Activated CD4-positive, alpha-beta T cell treated with anti-CD3 and anti-CD28 coated beads, Interleukin-2, amount 50 U/mL, for 1 hour (primary cell): ENCODE results near the gene TBC1D10A.

ENCODE experiments used
- DNase-seq: peaks from one replicate; pipeline ENCODE4 v3.0.0-alpha.2; 2020

Gene TBC1D10A

GRCh38 chr22:30317778-30318177 is 9.0 kb downstream of the TBC1D10A start:
- no peak for DNase-seq

- no peak for DNase-seq
Observed at GRCh38 chr22:30315962-30316576, 10.7 kb downstream of the TBC1D10A start.

- DNase-seq, result peak; percentile 35
Observed at GRCh38 chr22:30314915-30315314, 11.8 kb downstream of the TBC1D10A start.

GRCh38 chr22:30313527-30314363 is 13.0 kb downstream of the TBC1D10A start:
- DNase-seq, result no peak

GRCh38 chr22:30312053-30312452 is 14.7 kb downstream of the TBC1D10A start:
- no peak for DNase-seq

- no peak for DNase-seq
Observed at GRCh38 chr22:30310881-30311771, 15.6 kb downstream of the TBC1D10A start.

GRCh38 chr22:30309951-30310741 is 16.6 kb downstream of the TBC1D10A start:
- DNase-seq, result no peak

GRCh38 chr22:30308518-30309230 is 18.1 kb downstream of the TBC1D10A start:
- peak; percentile 36 for DNase-seq

- no peak for DNase-seq
Observed at GRCh38 chr22:30308093-30308492, 18.6 kb downstream of the TBC1D10A start.

- no peak for DNase-seq
Observed at GRCh38 chr22:30307041-30307574, 19.6 kb downstream of the TBC1D10A start.

GRCh38 chr22:30306627-30307011 is 20.1 kb downstream of the TBC1D10A start:
- DNase-seq, result no peak

- DNase-seq, result no peak
Observed at GRCh38 chr22:30305906-30306626, 20.7 kb downstream of the TBC1D10A start.

GRCh38 chr22:30305519-30305905 is 21.2 kb downstream of the TBC1D10A start:
- peak; percentile 36 for DNase-seq

GRCh38 chr22:30304495-30305244 is 22.1 kb downstream of the TBC1D10A start:
- no peak for DNase-seq

- DNase-seq, result no peak
Observed at GRCh38 chr22:30302810-30303138, 24.0 kb downstream of the TBC1D10A start.

GRCh38 chr22:30301995-30302809 is 24.5 kb downstream of the TBC1D10A start:
- DNase-seq, result no peak

- no peak for DNase-seq
Observed at GRCh38 chr22:30299322-30299721, 27.4 kb downstream of the TBC1D10A start.

- no peak for DNase-seq
Observed at GRCh38 chr22:30297991-30298701, 28.6 kb downstream of the TBC1D10A start.
